Calu3 (cell line): ENCODE measurements around the gene KDM3A. TPM values are rescaled to one million over a fixed set of nuclear protein-coding genes. Genes with fewer than 3 reads are reported as not detected.

Experiments used
- BruUV-seq: library from RNA; stranded (reverse); fragments of 400-500 nt; replicated peaks from 2 replicates; lab custom pipeline; 2021; lab: Mats Ljungman, UMichigan
- CTCF ChIA-PET: fragments of 300-600 bp; sonication (Branson Sonifier 250); formaldehyde crosslinking; loops from one replicate; lab custom pipeline; 2022; ENCODE audit warnings: antibody characterized with exemption; lab: Charles Lee
- DNase-seq: peaks from one replicate; pipeline ENCODE4 v3.0.0; 2022
- H3K27ac Mint-ChIP-seq: one replicate; pipeline ENCODE4 v1.8.0; 2022; ENCODE audit warnings: mixed read lengths; ENCODE audit not compliant: unreplicated experiment
- H3K27me3 Mint-ChIP-seq: one replicate; pipeline ENCODE4 v1.8.0; 2022; ENCODE audit warnings: mixed read lengths; ENCODE audit not compliant: unreplicated experiment
- H3K36me3 Mint-ChIP-seq: one replicate; pipeline ENCODE4 v1.8.0; 2022; ENCODE audit warnings: mild to moderate bottlenecking, moderate library complexity, mixed read lengths; ENCODE audit not compliant: insufficient read depth, unreplicated experiment
- H3K4me1 Mint-ChIP-seq: one replicate; pipeline ENCODE4 v1.8.0; 2022; ENCODE audit warnings: mild to moderate bottlenecking, low read depth, mixed read lengths; ENCODE audit not compliant: unreplicated experiment
- H3K4me3 Mint-ChIP-seq: one replicate; pipeline ENCODE4 v1.8.0; 2022; ENCODE audit warnings: mild to moderate bottlenecking, low read depth, moderate library complexity, mixed read lengths; ENCODE audit not compliant: unreplicated experiment
- H3K9me3 Mint-ChIP-seq: one replicate; pipeline ENCODE4 v1.8.0; 2022; ENCODE audit warnings: low read depth, mixed read lengths; ENCODE audit not compliant: unreplicated experiment
- intact Hi-C: fragments of 100-400 bp; cut with micrococcal nuclease; formaldehyde crosslinking; loops from one replicate; pipeline ENCODE4 v1.10.0; 2022; ENCODE audit not compliant: unreplicated experiment
- total RNA-seq: library from RNA; stranded (reverse); gene quantifications from 2 replicates; pipeline ENCODE4 v1.2.3, GENCODE V29; 2022
- TF ChIP-seq, protein P1 (sequence below): fragments of 200-600 bp; IDR thresholded peaks from one replicate; pipeline ENCODE4 v1.8.0; 2022; ENCODE audit warnings: antibody characterized with exemption; ENCODE audit not compliant: unreplicated experiment

Gene KDM3A
- total RNA-seq, 1 experiment from 2014 or later: 37.8 TPM

GRCh38 chr2:86468162-86469033, 27.2 kb downstream of the KDM3A start:
- Mint-ChIP-seq H3K4me3 (no peak overlapping the region), H3K4me1 (no peaks in the 10 kb centered on the region)
- CTCF ChIA-PET: no interaction called here

DNA sequence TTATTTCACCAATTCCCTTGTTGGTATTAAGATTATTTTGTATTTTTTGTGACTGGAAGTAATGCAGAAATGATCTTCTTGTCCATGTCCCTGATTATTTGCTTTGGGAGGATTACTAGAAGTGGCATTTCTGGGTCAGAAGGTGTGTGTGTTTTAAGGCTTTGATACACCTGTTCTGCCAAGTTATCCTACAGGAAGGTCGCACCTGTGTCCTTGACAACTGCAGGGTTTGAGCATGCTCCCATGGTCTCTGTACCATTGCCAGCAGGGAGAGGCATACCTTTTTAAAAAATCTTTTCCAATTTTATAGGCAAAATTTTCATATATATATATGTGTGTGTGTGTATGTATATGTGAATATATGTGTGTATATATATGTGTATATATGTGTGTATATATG, 29.7 kb downstream of the KDM3A start:
- no TSS peak for BruUV-seq
- intact Hi-C loops: no loop called here
- no peaks in the 10 kb centered on the region for H3K27me3 Mint-ChIP-seq
- H3K27ac Mint-ChIP-seq: no peak overlapping the region
- peaks cover 10% of the 10 kb centered on the region for H3K36me3 Mint-ChIP-seq
- no peak for DNase-seq
- H3K4me3 Mint-ChIP-seq: no peak overlapping the region
- no peaks in the 10 kb centered on the region for H3K9me3 Mint-ChIP-seq
- CTCF ChIA-PET: no interaction called here
- H3K4me1 Mint-ChIP-seq: no peaks in the 10 kb centered on the region
- TF ChIP-seq, protein P1, sequence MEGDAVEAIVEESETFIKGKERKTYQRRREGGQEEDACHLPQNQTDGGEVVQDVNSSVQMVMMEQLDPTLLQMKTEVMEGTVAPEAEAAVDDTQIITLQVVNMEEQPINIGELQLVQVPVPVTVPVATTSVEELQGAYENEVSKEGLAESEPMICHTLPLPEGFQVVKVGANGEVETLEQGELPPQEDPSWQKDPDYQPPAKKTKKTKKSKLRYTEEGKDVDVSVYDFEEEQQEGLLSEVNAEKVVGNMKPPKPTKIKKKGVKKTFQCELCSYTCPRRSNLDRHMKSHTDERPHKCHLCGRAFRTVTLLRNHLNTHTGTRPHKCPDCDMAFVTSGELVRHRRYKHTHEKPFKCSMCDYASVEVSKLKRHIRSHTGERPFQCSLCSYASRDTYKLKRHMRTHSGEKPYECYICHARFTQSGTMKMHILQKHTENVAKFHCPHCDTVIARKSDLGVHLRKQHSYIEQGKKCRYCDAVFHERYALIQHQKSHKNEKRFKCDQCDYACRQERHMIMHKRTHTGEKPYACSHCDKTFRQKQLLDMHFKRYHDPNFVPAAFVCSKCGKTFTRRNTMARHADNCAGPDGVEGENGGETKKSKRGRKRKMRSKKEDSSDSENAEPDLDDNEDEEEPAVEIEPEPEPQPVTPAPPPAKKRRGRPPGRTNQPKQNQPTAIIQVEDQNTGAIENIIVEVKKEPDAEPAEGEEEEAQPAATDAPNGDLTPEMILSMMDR: no peak

More at GRCh38 chr2:86468162-86469033, 27.2 kb downstream of the KDM3A start:
- TF ChIP-seq, protein P1: no peak
- no peaks in the 10 kb centered on the region for H3K27me3 Mint-ChIP-seq
- peaks cover 16% of the 10 kb centered on the region for H3K36me3 Mint-ChIP-seq
- H3K27ac Mint-ChIP-seq: no peak overlapping the region
- BruUV-seq: no TSS peak
- H3K9me3 Mint-ChIP-seq: no peaks in the 10 kb centered on the region
- intact Hi-C loops: no loop called here
- DNase-seq: no peak

GRCh38 chr2:86471637-86472036, 30.5 kb downstream of the KDM3A start:
- CTCF ChIA-PET: no interaction called here
- no peak overlapping the region for H3K4me3 Mint-ChIP-seq
- DNase-seq: no peak
- H3K9me3 Mint-ChIP-seq: no peaks in the 10 kb centered on the region
- TF ChIP-seq, protein P1: no peak
- peaks cover 15% of the 10 kb centered on the region for H3K36me3 Mint-ChIP-seq
- intact Hi-C loops: no loop called here
- H3K27ac Mint-ChIP-seq: no peak overlapping the region
- H3K4me1 Mint-ChIP-seq: no peaks in the 10 kb centered on the region
- no TSS peak for BruUV-seq
- H3K27me3 Mint-ChIP-seq: no peaks in the 10 kb centered on the region

GRCh38 chr2:86476092-86476491, 34.9 kb downstream of the KDM3A start:
- CTCF ChIA-PET: no interaction called here
- Mint-ChIP-seq H3K27ac (no peak overlapping the region), H3K9me3 (no peaks in the 10 kb centered on the region), H3K4me3 (no peak overlapping the region), H3K36me3 (peaks cover 43% of the 10 kb centered on the region), H3K4me1 (no peaks in the 10 kb centered on the region), H3K27me3 (no peaks in the 10 kb centered on the region)
- no peak for DNase-seq
- TF ChIP-seq, protein P1: no peak
- BruUV-seq: no TSS peak
- intact Hi-C loops: no loop called here
